ENCODE measurements around the gene CHST12. TPM values are rescaled to one million over a fixed set of nuclear protein-coding genes. Genes with fewer than 3 reads are reported as not detected.

Gene CHST12
- total RNA-seq, 1 donor from 2014 or later, result 27.3 TPM

DNA sequence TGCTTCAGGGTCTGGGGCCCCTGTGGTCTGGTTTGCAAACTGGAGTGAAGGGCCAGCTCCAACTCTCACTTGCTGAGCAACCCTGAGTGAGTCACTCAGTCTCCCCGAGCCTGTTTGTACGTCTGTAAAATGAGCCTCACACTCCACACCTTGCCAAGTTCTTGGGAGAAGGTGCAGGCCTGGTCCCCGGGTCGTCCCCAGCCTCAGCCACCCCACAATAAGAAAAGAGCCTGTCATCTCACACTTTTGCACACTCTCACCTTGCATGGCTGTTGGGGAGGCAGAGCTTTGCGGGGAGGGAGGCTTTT is 67.6 kb downstream of the CHST12 start:
- Mint-ChIP-seq H3K9me3 (ENCODE audit: unreplicated experiment) (peaks cover 3% of the 10 kb centered on the region), H3K4me1 (ENCODE audit: low read depth, unreplicated experiment) (peaks cover 5% of the 10 kb centered on the region), H3K4me3 (ENCODE audit: unreplicated experiment) (no peak overlapping the region), H3K27me3 (ENCODE audit: unreplicated experiment) (peaks cover 10% of the 10 kb centered on the region), H3K27ac (ENCODE audit: unreplicated experiment) (no peak overlapping the region), H3K36me3 (ENCODE audit: unreplicated experiment) (no peaks in the 10 kb centered on the region)
- TF ChIP-seq, protein P1, sequence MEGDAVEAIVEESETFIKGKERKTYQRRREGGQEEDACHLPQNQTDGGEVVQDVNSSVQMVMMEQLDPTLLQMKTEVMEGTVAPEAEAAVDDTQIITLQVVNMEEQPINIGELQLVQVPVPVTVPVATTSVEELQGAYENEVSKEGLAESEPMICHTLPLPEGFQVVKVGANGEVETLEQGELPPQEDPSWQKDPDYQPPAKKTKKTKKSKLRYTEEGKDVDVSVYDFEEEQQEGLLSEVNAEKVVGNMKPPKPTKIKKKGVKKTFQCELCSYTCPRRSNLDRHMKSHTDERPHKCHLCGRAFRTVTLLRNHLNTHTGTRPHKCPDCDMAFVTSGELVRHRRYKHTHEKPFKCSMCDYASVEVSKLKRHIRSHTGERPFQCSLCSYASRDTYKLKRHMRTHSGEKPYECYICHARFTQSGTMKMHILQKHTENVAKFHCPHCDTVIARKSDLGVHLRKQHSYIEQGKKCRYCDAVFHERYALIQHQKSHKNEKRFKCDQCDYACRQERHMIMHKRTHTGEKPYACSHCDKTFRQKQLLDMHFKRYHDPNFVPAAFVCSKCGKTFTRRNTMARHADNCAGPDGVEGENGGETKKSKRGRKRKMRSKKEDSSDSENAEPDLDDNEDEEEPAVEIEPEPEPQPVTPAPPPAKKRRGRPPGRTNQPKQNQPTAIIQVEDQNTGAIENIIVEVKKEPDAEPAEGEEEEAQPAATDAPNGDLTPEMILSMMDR (IDR thresholded peaks at IDR 0.05; ENCODE audit: partially characterized antibody, unreplicated experiment), result no peak
- DNase-seq, result no peak

DNA sequence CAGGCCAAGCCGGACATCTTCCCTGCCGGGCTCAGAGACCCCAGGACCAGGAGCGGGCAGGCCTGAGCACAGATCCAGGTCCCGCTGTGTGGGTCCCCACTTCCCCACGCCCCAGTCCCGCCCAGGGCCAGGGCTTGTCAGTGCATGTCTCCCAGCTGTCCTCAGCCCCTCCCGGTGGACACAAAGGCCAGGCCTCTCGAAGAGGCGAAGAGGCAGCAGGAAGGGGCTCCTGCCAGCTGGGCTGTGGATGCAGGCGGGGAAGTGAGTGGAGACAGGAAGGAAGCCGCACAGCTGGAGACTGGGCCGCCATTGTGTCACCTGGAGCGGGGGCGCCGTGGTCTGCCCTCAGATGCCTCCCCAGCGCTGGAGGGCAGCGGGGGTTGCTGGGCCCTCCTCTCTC is 68.0 kb downstream of the CHST12 start:
- H3K27ac Mint-ChIP-seq (ENCODE audit: unreplicated experiment), result no peak overlapping the region
- peaks cover 3% of the 10 kb centered on the region for H3K9me3 Mint-ChIP-seq (ENCODE audit: unreplicated experiment)
- no peak for DNase-seq
- H3K4me3 Mint-ChIP-seq (ENCODE audit: unreplicated experiment), result no peak overlapping the region
- peaks cover 8% of the 10 kb centered on the region for H3K27me3 Mint-ChIP-seq (ENCODE audit: unreplicated experiment)
- H3K4me1 Mint-ChIP-seq (ENCODE audit: low read depth, unreplicated experiment), result peaks cover 3% of the 10 kb centered on the region
- TF ChIP-seq, protein P1 (IDR thresholded peaks at IDR 0.05; ENCODE audit: partially characterized antibody, unreplicated experiment), result no peak
- H3K36me3 Mint-ChIP-seq (ENCODE audit: unreplicated experiment), result no peaks in the 10 kb centered on the region

DNA sequence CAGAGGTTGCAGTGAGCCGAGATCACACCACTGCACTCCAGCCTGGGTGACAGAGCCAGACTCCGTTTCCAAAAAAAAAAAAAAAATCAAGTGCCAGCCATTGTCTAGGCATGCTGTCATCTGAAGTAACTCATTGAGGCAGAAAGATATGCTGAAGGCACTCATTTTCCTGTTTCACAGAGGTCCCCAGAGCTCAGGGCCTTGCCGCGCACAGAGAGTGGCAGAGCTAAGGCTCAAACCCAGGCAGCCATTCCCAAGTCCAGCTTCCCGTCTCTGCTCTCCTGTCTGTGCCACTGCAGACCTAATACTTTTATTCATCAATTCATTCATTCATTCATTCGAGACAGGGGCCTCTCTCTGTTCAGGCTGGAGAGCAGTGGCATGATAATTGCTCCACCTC is 69.3 kb downstream of the CHST12 start:
- TF ChIP-seq, protein P1 (IDR thresholded peaks at IDR 0.05; ENCODE audit: partially characterized antibody, unreplicated experiment), result no peak
- Mint-ChIP-seq H3K9me3 (ENCODE audit: unreplicated experiment) (peaks cover 3% of the 10 kb centered on the region), H3K36me3 (ENCODE audit: unreplicated experiment) (no peaks in the 10 kb centered on the region), H3K4me1 (ENCODE audit: low read depth, unreplicated experiment) (peaks cover 4% of the 10 kb centered on the region), H3K4me3 (ENCODE audit: unreplicated experiment) (no peak overlapping the region), H3K27ac (ENCODE audit: unreplicated experiment) (no peak overlapping the region), H3K27me3 (ENCODE audit: unreplicated experiment) (peaks cover 8% of the 10 kb centered on the region)
- no peak for DNase-seq

DNA sequence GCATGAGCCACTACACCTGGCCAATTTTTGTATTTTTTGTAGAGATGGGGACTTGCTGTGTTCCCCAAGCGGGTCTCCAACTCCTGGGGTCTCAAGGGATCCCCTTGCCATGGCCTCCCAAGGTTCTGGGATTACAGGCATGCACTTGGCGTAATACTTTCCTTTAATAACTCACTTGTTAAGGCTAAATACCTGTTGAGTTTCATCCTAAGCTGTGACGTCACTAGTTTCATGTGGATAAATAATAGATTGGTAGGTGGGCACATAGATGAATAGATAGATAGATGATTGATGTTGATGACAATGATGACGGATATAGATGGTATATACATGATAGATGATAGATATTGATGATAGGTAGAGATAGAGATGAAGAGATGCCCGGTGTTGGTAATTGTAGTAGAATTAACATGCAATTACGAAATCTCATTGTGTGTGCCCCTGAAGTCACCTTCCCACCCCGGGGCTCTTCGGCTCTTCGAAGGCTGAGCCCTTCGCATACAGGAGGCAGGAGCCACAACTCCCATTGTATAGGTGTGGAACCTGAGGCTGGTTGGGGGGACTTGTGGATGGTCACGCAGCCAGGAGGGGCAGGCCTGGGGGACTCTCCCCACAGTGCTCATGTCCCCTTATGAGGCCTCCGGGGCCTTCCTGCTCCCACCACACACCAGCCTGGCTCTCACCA is 70.2 kb downstream of the CHST12 start:
- peaks cover 4% of the 10 kb centered on the region for H3K4me1 Mint-ChIP-seq (ENCODE audit: low read depth, unreplicated experiment)
- no peak overlapping the region for H3K4me3 Mint-ChIP-seq (ENCODE audit: unreplicated experiment)
- peaks cover 6% of the 10 kb centered on the region for H3K27me3 Mint-ChIP-seq (ENCODE audit: unreplicated experiment)

DNA sequence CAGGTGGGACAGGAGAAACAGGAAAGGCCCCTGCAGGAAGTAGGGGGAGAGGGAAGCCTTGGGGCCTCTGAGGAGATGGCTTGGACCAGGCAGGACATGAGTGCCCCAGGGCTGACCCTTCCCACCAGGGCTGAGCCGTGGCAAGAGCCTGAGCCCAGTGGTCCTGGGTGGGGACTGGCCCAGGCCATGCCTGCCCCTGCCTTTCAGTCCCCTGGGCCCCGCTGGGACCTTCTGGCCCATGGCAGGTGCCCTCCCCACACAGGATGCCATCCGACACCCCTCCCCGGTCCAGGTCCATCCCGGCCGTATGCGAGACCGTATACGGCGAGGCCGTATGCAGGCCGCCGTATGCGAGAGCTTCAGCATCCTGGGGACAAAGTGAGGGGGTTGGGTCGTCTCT is 70.8 kb downstream of the CHST12 start:
- Mint-ChIP-seq H3K27ac (ENCODE audit: unreplicated experiment) (no peak overlapping the region), H3K4me1 (ENCODE audit: low read depth, unreplicated experiment) (peaks cover 4% of the 10 kb centered on the region), H3K4me3 (ENCODE audit: unreplicated experiment) (no peak overlapping the region), H3K9me3 (ENCODE audit: unreplicated experiment) (peaks cover 3% of the 10 kb centered on the region), H3K36me3 (ENCODE audit: unreplicated experiment) (no peaks in the 10 kb centered on the region), H3K27me3 (ENCODE audit: unreplicated experiment) (peaks cover 4% of the 10 kb centered on the region)
- TF ChIP-seq, protein P1 (IDR thresholded peaks at IDR 0.05; ENCODE audit: partially characterized antibody, unreplicated experiment), result no peak
- no peak for DNase-seq

More for the DNA sequence above, 70.2 kb downstream of the CHST12 start:
- H3K27ac Mint-ChIP-seq (ENCODE audit: unreplicated experiment), result no peak overlapping the region
- H3K36me3 Mint-ChIP-seq (ENCODE audit: unreplicated experiment), result no peaks in the 10 kb centered on the region
- no peak for DNase-seq
- TF ChIP-seq, protein P1 (IDR thresholded peaks at IDR 0.05; ENCODE audit: partially characterized antibody, unreplicated experiment), result no peak
- H3K9me3 Mint-ChIP-seq (ENCODE audit: unreplicated experiment), result peaks cover 3% of the 10 kb centered on the region

Data from glutamatergic neuron (in vitro differentiated cells).